Activated CD8-positive, alpha-beta T cell treated with anti-CD3 and anti-CD28 coated beads for 36 hours (primary cell): Measurements from ENCODE around the gene PARK7. TPM values are rescaled to one million over a fixed set of nuclear protein-coding genes. Genes with fewer than 3 reads are reported as not detected.

Source experiments
- ATAC-seq: fragments of 200-7000 bp; cut with Tn5 transposase; one replicate; pipeline ENCODE4 v1.10.0; 2021; ENCODE audit warnings: mild to moderate bottlenecking, moderate library complexity
- CTCF ChIA-PET: fragments of 350-600 bp; sonication (Branson Sonifier 250); formaldehyde crosslinking; loops from one replicate; lab custom pipeline; 2021; ENCODE audit warnings: antibody characterized with exemption; lab: Charles Lee
- POLR2A ChIA-PET: fragments of 350-600 bp; sonication (Branson Sonifier 250); formaldehyde crosslinking; loops from one replicate; lab custom pipeline; 2021; ENCODE audit warnings: antibody characterized with exemption; lab: Charles Lee
- DNase-seq: peaks from one replicate; pipeline ENCODE4 v3.0.0-alpha.2; 2020
- H3K27ac Mint-ChIP-seq: one replicate; pipeline ENCODE4 v1.8.0; 2021; ENCODE audit warnings: mild to moderate bottlenecking, mixed read lengths
- H3K27me3 Mint-ChIP-seq: one replicate; pipeline ENCODE4 v1.8.0; 2021; ENCODE audit warnings: mixed read lengths
- H3K36me3 Mint-ChIP-seq: one replicate; pipeline ENCODE4 v1.8.0; 2021; ENCODE audit warnings: low read depth, mixed read lengths
- H3K4me1 Mint-ChIP-seq: one replicate; pipeline ENCODE4 v1.8.0; 2021; ENCODE audit warnings: low read depth, mixed read lengths
- H3K4me3 Mint-ChIP-seq: one replicate; pipeline ENCODE4 v1.8.0; 2021; ENCODE audit warnings: mild to moderate bottlenecking, moderate library complexity, mixed read lengths
- H3K9me3 Mint-ChIP-seq: one replicate; pipeline ENCODE4 v1.8.0; 2021; ENCODE audit warnings: mixed read lengths
- intact Hi-C: fragments of 100-400 bp; cut with micrococcal nuclease; formaldehyde crosslinking; loops from one replicate; pipeline ENCODE4 v1.10.0; 2022
- total RNA-seq, 2 experiments: library from RNA; stranded (reverse); gene quantifications; one replicate each; pipeline ENCODE4 v1.2.3, GENCODE V29; 2021
- TF ChIP-seq, protein P1 (sequence below): fragments of 200-600 bp; IDR thresholded peaks from one replicate; pipeline ENCODE4 v1.8.0; 2022; ENCODE audit warnings: antibody characterized with exemption, mild to moderate bottlenecking

The PARK7 gene
- total RNA-seq, 2 experiments from 2014 or later, result 539 to 552 TPM

DNA sequence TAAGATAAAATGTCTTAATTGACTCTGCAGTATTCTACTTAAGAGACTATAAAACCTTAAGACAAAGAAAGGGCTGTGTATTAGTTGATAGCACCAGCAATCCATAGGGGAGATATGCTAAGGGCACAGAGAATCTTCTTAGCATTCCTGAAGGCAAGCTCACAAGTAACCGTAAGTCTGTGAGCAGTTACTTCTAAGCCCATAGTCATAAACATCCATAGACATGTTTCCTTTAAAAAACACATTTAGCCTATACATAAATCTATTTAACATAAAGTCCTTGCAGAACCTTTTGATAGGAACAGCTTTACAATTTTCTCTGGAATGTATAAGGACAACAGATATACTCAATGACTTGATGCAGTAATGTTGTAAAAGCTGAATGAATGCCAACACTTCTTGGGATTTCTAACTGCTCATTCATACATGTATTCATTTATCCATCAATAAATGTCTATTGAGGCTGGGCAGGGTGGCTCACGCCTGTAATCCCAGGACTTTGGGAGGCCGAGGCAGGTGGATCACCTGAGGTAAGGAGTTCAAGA is 70.9 kb downstream of the PARK7 start:
- no peaks in the 10 kb centered on the region for H3K9me3 Mint-ChIP-seq
- H3K4me1 Mint-ChIP-seq, result no peaks in the 10 kb centered on the region
- H3K36me3 Mint-ChIP-seq, result no peaks in the 10 kb centered on the region
- intact Hi-C loops, result no loop called here
- TF ChIP-seq, protein P1, sequence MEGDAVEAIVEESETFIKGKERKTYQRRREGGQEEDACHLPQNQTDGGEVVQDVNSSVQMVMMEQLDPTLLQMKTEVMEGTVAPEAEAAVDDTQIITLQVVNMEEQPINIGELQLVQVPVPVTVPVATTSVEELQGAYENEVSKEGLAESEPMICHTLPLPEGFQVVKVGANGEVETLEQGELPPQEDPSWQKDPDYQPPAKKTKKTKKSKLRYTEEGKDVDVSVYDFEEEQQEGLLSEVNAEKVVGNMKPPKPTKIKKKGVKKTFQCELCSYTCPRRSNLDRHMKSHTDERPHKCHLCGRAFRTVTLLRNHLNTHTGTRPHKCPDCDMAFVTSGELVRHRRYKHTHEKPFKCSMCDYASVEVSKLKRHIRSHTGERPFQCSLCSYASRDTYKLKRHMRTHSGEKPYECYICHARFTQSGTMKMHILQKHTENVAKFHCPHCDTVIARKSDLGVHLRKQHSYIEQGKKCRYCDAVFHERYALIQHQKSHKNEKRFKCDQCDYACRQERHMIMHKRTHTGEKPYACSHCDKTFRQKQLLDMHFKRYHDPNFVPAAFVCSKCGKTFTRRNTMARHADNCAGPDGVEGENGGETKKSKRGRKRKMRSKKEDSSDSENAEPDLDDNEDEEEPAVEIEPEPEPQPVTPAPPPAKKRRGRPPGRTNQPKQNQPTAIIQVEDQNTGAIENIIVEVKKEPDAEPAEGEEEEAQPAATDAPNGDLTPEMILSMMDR, result no peak
- H3K27me3 Mint-ChIP-seq, result peaks cover 12% of the 10 kb centered on the region
- no peak overlapping the region for H3K4me3 Mint-ChIP-seq
- DNase-seq, result no peak
- H3K27ac Mint-ChIP-seq, result no peak overlapping the region
- ChIA-PET POLR2A (no interaction called here), CTCF (interaction anchor here (0.7 to 4.4 kb wide), 9 partner anchors 8 to 317 kb away, joined by 3 to 37 read pairs (median 5); no protein-coding TSS in a partner anchor)
- ATAC-seq, result no peak

DNA sequence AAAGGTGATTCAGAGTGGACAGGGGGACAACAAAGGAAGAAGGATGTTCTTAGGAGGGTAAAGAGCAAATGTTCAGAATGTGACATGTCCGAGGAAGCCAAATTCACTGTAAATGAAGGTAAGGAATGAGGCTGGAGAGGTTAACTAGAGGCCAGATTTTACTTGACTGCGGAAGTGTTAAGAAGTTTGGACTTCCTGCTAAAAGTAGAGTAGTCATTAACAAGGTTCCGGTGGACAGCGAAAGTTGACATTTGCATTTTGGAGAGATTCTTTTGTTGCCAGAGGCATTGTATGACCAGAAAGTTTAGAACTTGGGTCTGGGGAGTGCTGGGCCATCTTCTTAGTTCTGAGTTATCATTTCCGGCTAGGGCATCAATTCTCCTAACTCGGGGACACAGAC is 71.8 kb downstream of the PARK7 start:
- DNase-seq (no peak), ATAC-seq (no peak)
- Mint-ChIP-seq H3K27ac (no peak overlapping the region), H3K4me3 (no peak overlapping the region), H3K36me3 (no peaks in the 10 kb centered on the region), H3K27me3 (peaks cover 8% of the 10 kb centered on the region), H3K9me3 (no peaks in the 10 kb centered on the region), H3K4me1 (no peaks in the 10 kb centered on the region)
- intact Hi-C loops, result no loop called here
- ChIA-PET POLR2A (no interaction called here), CTCF (interaction anchor here (4.1 to 4.4 kb wide), 2 partner anchors 282 to 317 kb away, joined by 25 to 37 read pairs; no protein-coding TSS in a partner anchor)
- TF ChIP-seq, protein P1, result no peak

Other genes with a start within 250 kb of the PARK7 start
- 10 to 100 TPM; 13.2 to 20.9 TPM for gene VAMP3, start 190.4 kb upstream of the PARK7 start, total RNA-seq
- 1 to 10 TPM; 2.1 to 2.4 TPM for gene PER3, start 177.4 kb upstream of the PARK7 start, total RNA-seq
- not detected for gene UTS2, start 108.6 kb upstream of the PARK7 start, total RNA-seq
- 100 to 1,000 TPM; 214 to 219 TPM for gene TNFRSF9, start 20.9 kb upstream of the PARK7 start, total RNA-seq
- 1 to 10 TPM; 1.6 to 2.2 TPM for gene ERRFI1, start 64.6 kb downstream of the PARK7 start, total RNA-seq